HepG2 (cell line): ENCODE results near the gene C22orf31. TPM values are rescaled to one million over a fixed set of nuclear protein-coding genes. Genes with fewer than 3 reads are reported as not detected.
A peak's percentile ranks its signal among the peaks of the same experiment; 100 is the strongest.

Source experiments
- ARID5B ChIP-seq: IDR thresholded peaks from 2 replicates; pipeline ENCODE4 v1.4.0; 2020; ENCODE audit warnings: mild to moderate bottlenecking, missing genetic modification reagents
- CENPT ChIP-seq: sonication (generic); formaldehyde crosslinking; IDR thresholded peaks from 2 replicates; pipeline ENCODE4 v1.8.0; 2022; ENCODE audit warnings: low read depth, mild to moderate bottlenecking, moderate library complexity, missing genetic modification reagents
- CREB1 ChIP-seq, 2 experiments: fragments of 450-650 bp in 1 of 2; IDR thresholded peaks; 2 replicates each; pipeline ENCODE4 v1.6.1; 2016 to 2017; ENCODE audit warnings: control low read depth in 1 of 2, mild to moderate bottlenecking in 1 of 2, missing compliant biosample characterization in 1 of 2, missing genetic modification characterization in 1 of 2
- DDIT3 ChIP-seq: sonication (generic); formaldehyde crosslinking; IDR thresholded peaks from 2 replicates; pipeline ENCODE4 v1.4.0; 2020; ENCODE audit warnings: mild to moderate bottlenecking, missing genetic modification reagents
- EHMT2 ChIP-seq: fragments of 200-600 bp; sonication (generic); IDR thresholded peaks from 2 replicates; pipeline ENCODE4 v1.7.0; 2017; ENCODE audit warnings: antibody characterized with exemption, low read depth, low read length, borderline replicate concordance
- EP300 ChIP-seq, 3 experiments: sonication (generic) in 1 of 3; formaldehyde crosslinking in 1 of 3; IDR thresholded peaks; 2 replicates each; pipeline versions ENCODE4 v1.5.1 to v1.6.1; 2011 to 2020; ENCODE audit warnings: low read depth in 2 of 3, low read length in 2 of 3, borderline replicate concordance in 1 of 3, improper control_type of control experiment in 1 of 3, mild to moderate bottlenecking in 1 of 3, missing genetic modification reagents in 1 of 3, moderate library complexity in 1 of 3
- HHEX ChIP-seq: IDR thresholded peaks from 2 replicates; pipeline ENCODE4 v1.6.1; 2016; ENCODE audit warnings: control low read depth
- KAT7 ChIP-seq: IDR thresholded peaks from 2 replicates; pipeline ENCODE4 v1.6.1; 2018; ENCODE audit warnings: borderline replicate concordance, missing compliant biosample characterization
- MEIS1 ChIP-seq: sonication (generic); formaldehyde crosslinking; IDR thresholded peaks from 2 replicates; pipeline ENCODE4 v1.9.0; 2021; ENCODE audit warnings: mild to moderate bottlenecking, missing genetic modification reagents, moderate library complexity, borderline replicate concordance
- ZBED4 ChIP-seq: sonication (generic); formaldehyde crosslinking; IDR thresholded peaks from 2 replicates; pipeline ENCODE4 v1.4.0; 2020; ENCODE audit warnings: missing genetic modification reagents, borderline replicate concordance
- ZFAT ChIP-seq: sonication (generic); formaldehyde crosslinking; conservative IDR thresholded peaks from 2 replicates; pipeline ENCODE4 v1.8.1; 2023; ENCODE audit warnings: missing genetic modification reagents, inconsistent platforms
- ZFP36L1 ChIP-seq: sonication (generic); formaldehyde crosslinking; IDR thresholded peaks from 2 replicates; pipeline ENCODE4 v1.8.0; 2022; ENCODE audit warnings: mild to moderate bottlenecking, missing genetic modification reagents, moderate library complexity
- ZNF20 ChIP-seq: sonication (generic); formaldehyde crosslinking; IDR thresholded peaks from 2 replicates; pipeline ENCODE4 v1.4.0; 2020; ENCODE audit warnings: mild to moderate bottlenecking, moderate library complexity, missing genetic modification reagents
- ZNF225 ChIP-seq: sonication (generic); formaldehyde crosslinking; IDR thresholded peaks from 2 replicates; pipeline ENCODE4 v1.4.0; 2020; ENCODE audit warnings: mild to moderate bottlenecking, missing genetic modification reagents
- ZNF44 ChIP-seq: sonication (generic); formaldehyde crosslinking; IDR thresholded peaks from 2 replicates; pipeline ENCODE4 v1.5.1; 2020; ENCODE audit warnings: mild to moderate bottlenecking, missing genetic modification reagents
- ZNF550 ChIP-seq: sonication (generic); formaldehyde crosslinking; IDR thresholded peaks from 2 replicates; pipeline ENCODE4 v1.4.0; 2020; ENCODE audit warnings: mild to moderate bottlenecking, missing genetic modification reagents, borderline replicate concordance
- ZNF639 ChIP-seq: conservative IDR thresholded peaks from 2 replicates; pipeline ENCODE4 v1.6.1; 2018; ENCODE audit warnings: missing genetic modification reagents
- ZSCAN12 ChIP-seq: sonication (generic); formaldehyde crosslinking; IDR thresholded peaks from 2 replicates; pipeline ENCODE4 v1.9.0; 2021; ENCODE audit warnings: mild to moderate bottlenecking, missing genetic modification reagents
- polyA plus RNA-seq, 8 experiments: library from polyadenylated mRNA; depleted of rRNA in 3 of 8; stranded (reverse) in 7 of 8; unstranded in 1 of 8; fragments of >200 nt; fragmentation: Illumina TruSeq in 4 of 8; extraction: Trizol in 4 of 8; gene quantifications; 2 replicates each; pipeline versions ENCODE4 v1.2.1 to v1.2.3, GENCODE V29; 2011 to 2016; ENCODE audit warnings: low read depth in 4 of 8, missing spikeins in 1 of 8, mixed read lengths in 1 of 8; ENCODE audit not compliant: insufficient read depth in 1 of 8
- total RNA-seq, 5 experiments: library from RNA; depleted of rRNA; stranded (reverse); fragments of >200 nt; fragmentation: Illumina TruSeq; extraction: Trizol; gene quantifications; 2 replicates each; pipeline ENCODE4 v1.2.3, GENCODE V29; 2016; ENCODE audit warnings: low read depth in 1 of 5

The C22orf31 gene
- total and polyA plus RNA-seq, 2 of the 13 experiments (the other 11 are each of a cell fraction or from before 2014, with no cell fraction given), result not detected

GRCh38 chr22:29031227-29032011, 30.2 kb downstream of the C22orf31 start (continued):
- TF ChIP-seq ZNF225 (no peak), ARID5B (CRISPR knock-in tag) (0 out of 2 replicates have a peak, but pooled peaks have one; percentile 40), KAT7 (0 out of 2 replicates have a peak, but pooled peaks have one; percentile 4), EHMT2 (0 out of 2 replicates have a peak, but pooled peaks have one; percentile 8), MEIS1 (CRISPR knock-in tag) (0 out of 2 replicates have a peak, but pooled peaks have one; percentile 28), ZNF44 (CRISPR knock-in tag) (no peak), ZFP36L1 (CRISPR knock-in tag) (no peak), ZNF639 (CRISPR knock-in tag) (0 out of 2 replicates have a peak, but pooled peaks have one; percentile 28), ZNF550 (CRISPR knock-in tag) (no peak), CENPT (CRISPR knock-in tag) (no peak), ZSCAN12 (CRISPR knock-in tag) (no peak), ZFAT (CRISPR knock-in tag) (no peak), CREB1 (IDR thresholded peaks at IDR 0.05) (peak; percentile 78), CREB1 (CRISPR knock-in tag; IDR thresholded peaks at IDR 0.05) (peak; percentile 67; the same call in 1 of the 2 replicates), EP300 (IDR thresholded peaks at IDR 0.05; ENCODE audit: low read depth in 2 of 2, low read length in 2 of 2) (peak in 1 of 2 experiments; percentile 68; a peak in 2 of 4 replicates), EP300 (CRISPR knock-in tag; IDR thresholded peaks at IDR 0.05; ENCODE audit: borderline replicate concordance) (peak; percentile 53; the same call in 1 of the 2 replicates), DDIT3 (CRISPR knock-in tag) (no peak), ZBED4 (0 out of 2 replicates have a peak, but pooled peaks have one; percentile 30), HHEX (no peak), ZNF20 (CRISPR knock-in tag) (no peak)
